Measurements from ENCODE around the gene OR11L1. TPM values are rescaled to one million over a fixed set of nuclear protein-coding genes. Genes with fewer than 3 reads are reported as not detected.

Gene OR11L1
- polyA plus RNA-seq, 1 of the 3 experiments (the other 2 are of a cell fraction): not detected

- 20% methylated on average over 21 of the region's 109 CpGs for WGBS (ENCODE audit: low lambda C conversion rate)
- no peaks in the 10 kb centered on the region for H3K4me1 ChIP-seq (ENCODE audit: control insufficient read depth in 1 of 2, insufficient read depth in 2 of 2, low read depth in 1 of 2, low read length in 1 of 2)
- no peaks in the 10 kb centered on the region for H3K36me3 ChIP-seq (replicated peaks in 1 of 2; ENCODE audit: control insufficient read depth in 1 of 2, insufficient read depth in 2 of 2, low read length in 1 of 2)
- H4K20me1 ChIP-seq (ENCODE audit: insufficient read depth): no peaks in the 10 kb centered on the region
- H2AFZ ChIP-seq (ENCODE audit: low read depth): peak within 1 kb of the TSS; percentile 51
- no peak within 1 kb of the TSS for H3K27ac ChIP-seq (ENCODE audit: low read depth in 2 of 2, low read length in 1 of 2)
- no peak for TF ChIP-seq MAX (IDR thresholded peaks at IDR 0.05; ENCODE audit: low read depth)
- TF ChIP-seq SMC3 (IDR thresholded peaks at IDR 0.05; ENCODE audit: low read depth, low read length): no peak
- peak; percentile 23; the same call in 1 of the 2 replicates for TF ChIP-seq CTCF (IDR thresholded peaks at IDR 0.05)
- peak; percentile 62 for DNase-seq
- H3F3A ChIP-seq (replicated peaks; ENCODE audit: insufficient read depth): no peaks in the 10 kb centered on the region
- ChIA-PET POLR2A (no interaction called here), CTCF (no interaction called here)
- H3K27me3 ChIP-seq (ENCODE audit: insufficient read depth): peaks cover 18% of the 10 kb centered on the region; the same call in 1 of the 2 replicates
- no peaks in the 10 kb centered on the region for H3K9me2 ChIP-seq
- no peaks in the 10 kb centered on the region for H3K9me3 ChIP-seq
- H3K4me3 ChIP-seq (ENCODE audit: low read depth in 2 of 2, low read length in 1 of 2): peak within 1 kb of the TSS; percentile 8 to 47; a peak in 3 of 4 replicates
- H3K4me2 ChIP-seq: peak within 1 kb of the TSS; percentile 47
- no peak within 1 kb of the TSS for H3K9ac ChIP-seq
- H3K79me2 ChIP-seq (ENCODE audit: insufficient read depth): no peaks in the 10 kb centered on the region
These were observed 15.6 kb upstream of the OR11L1 start, which contains the start of gene TRIM58 for GRCh38 chr1:247857069-247857984. Gene TRIM58 (plus strand): TSS chr1:247857187. CDS start chr1:247857247, 60 bp downstream.

GRCh38 chr1:247855911-247856310 lies 14.2 kb upstream of the OR11L1 start:
- Histone ChIP-seq H3K9ac (no peak overlapping the region), H3K36me3 (replicated peaks in 1 of 2; ENCODE audit: control insufficient read depth in 1 of 2, insufficient read depth in 2 of 2, low read length in 1 of 2) (no peaks in the 10 kb centered on the region), H3K9me3 (no peaks in the 10 kb centered on the region), H3K79me2 (ENCODE audit: insufficient read depth) (no peaks in the 10 kb centered on the region), H2AFZ (ENCODE audit: low read depth) (no peak overlapping the region), H3K9me2 (no peaks in the 10 kb centered on the region), H3K27me3 (ENCODE audit: insufficient read depth) (peaks cover 24% of the 10 kb centered on the region; the same call in 1 of the 2 replicates), H3K4me1 (ENCODE audit: control insufficient read depth in 1 of 2, insufficient read depth in 2 of 2, low read depth in 1 of 2, low read length in 1 of 2) (no peaks in the 10 kb centered on the region), H3K4me3 (ENCODE audit: low read depth in 2 of 2, low read length in 1 of 2) (no peak overlapping the region), H4K20me1 (ENCODE audit: insufficient read depth) (no peaks in the 10 kb centered on the region), H3K27ac (ENCODE audit: low read depth in 2 of 2, low read length in 1 of 2) (no peak overlapping the region), H3F3A (replicated peaks; ENCODE audit: insufficient read depth) (no peaks in the 10 kb centered on the region), H3K4me2 (no peak overlapping the region)
- no peak for DNase-seq
- TF ChIP-seq USF1 (IDR thresholded peaks at IDR 0.05; ENCODE audit: borderline replicate concordance, low read depth): no peak
- TF ChIP-seq TAF1 (IDR thresholded peaks at IDR 0.05; ENCODE audit: borderline replicate concordance, low read depth, low read length): no peak
- TF ChIP-seq NFIC (IDR thresholded peaks at IDR 0.05; ENCODE audit: borderline replicate concordance): no peak
- TF ChIP-seq MEF2A (IDR thresholded peaks at IDR 0.05; ENCODE audit: borderline replicate concordance, low read depth): no peak
- no peak for TF ChIP-seq EZH2phosphoT487 (IDR thresholded peaks at IDR 0.05; ENCODE audit: borderline replicate concordance, low read depth)
- TF ChIP-seq USF2 (IDR thresholded peaks at IDR 0.05; ENCODE audit: borderline replicate concordance, low read depth, low read length): no peak
- TF ChIP-seq TCF12 (IDR thresholded peaks at IDR 0.05): no peak
- TF ChIP-seq MXI1 (IDR thresholded peaks at IDR 0.05; ENCODE audit: low read depth, low read length): no peak
- no peak for TF ChIP-seq EP300 (IDR thresholded peaks at IDR 0.05; ENCODE audit: borderline replicate concordance in 1 of 2, low read depth in 1 of 2, low read length in 1 of 2)
- TF ChIP-seq JUND (IDR thresholded peaks at IDR 0.05): no peak
- no peak for TF ChIP-seq RAD21 (IDR thresholded peaks at IDR 0.05; ENCODE audit: low read length)
- TF ChIP-seq FOSL2 (IDR thresholded peaks at IDR 0.05; ENCODE audit: borderline replicate concordance, low read depth): no peak
- TF ChIP-seq POLR2AphosphoS5 (IDR thresholded peaks at IDR 0.05; ENCODE audit: low read depth, low read length): no peak
- POLR2A ChIA-PET: no interaction called here
- CTCF ChIA-PET: no interaction called here
- 8% methylated on average over 4 of the region's 4 CpGs for WGBS (ENCODE audit: low lambda C conversion rate)

Measured in SK-N-SH (cell line).